ENCODE data around the gene MAML1.
A peak's percentile ranks its signal among the peaks of the same experiment; 100 is the strongest.
"Not testable (repeated sequence)": the region's sequence is repeated elsewhere in the genome, so short reads cannot be mapped to it uniquely, and the experiment has no call there.

Gene MAML1, protein sequence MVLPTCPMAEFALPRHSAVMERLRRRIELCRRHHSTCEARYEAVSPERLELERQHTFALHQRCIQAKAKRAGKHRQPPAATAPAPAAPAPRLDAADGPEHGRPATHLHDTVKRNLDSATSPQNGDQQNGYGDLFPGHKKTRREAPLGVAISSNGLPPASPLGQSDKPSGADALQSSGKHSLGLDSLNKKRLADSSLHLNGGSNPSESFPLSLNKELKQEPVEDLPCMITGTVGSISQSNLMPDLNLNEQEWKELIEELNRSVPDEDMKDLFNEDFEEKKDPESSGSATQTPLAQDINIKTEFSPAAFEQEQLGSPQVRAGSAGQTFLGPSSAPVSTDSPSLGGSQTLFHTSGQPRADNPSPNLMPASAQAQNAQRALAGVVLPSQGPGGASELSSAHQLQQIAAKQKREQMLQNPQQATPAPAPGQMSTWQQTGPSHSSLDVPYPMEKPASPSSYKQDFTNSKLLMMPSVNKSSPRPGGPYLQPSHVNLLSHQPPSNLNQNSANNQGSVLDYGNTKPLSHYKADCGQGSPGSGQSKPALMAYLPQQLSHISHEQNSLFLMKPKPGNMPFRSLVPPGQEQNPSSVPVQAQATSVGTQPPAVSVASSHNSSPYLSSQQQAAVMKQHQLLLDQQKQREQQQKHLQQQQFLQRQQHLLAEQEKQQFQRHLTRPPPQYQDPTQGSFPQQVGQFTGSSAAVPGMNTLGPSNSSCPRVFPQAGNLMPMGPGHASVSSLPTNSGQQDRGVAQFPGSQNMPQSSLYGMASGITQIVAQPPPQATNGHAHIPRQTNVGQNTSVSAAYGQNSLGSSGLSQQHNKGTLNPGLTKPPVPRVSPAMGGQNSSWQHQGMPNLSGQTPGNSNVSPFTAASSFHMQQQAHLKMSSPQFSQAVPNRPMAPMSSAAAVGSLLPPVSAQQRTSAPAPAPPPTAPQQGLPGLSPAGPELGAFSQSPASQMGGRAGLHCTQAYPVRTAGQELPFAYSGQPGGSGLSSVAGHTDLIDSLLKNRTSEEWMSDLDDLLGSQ

GRCh38 chr5:179732412-179732917 is at the start of gene MAML1:
Gene MAML1 (plus strand): TSS chr5:179732822. CDS start chr5:179733113, 291 bp downstream.
- DNase-seq (ENCODE audit: low spot score), result peak; percentile 100

DNA sequence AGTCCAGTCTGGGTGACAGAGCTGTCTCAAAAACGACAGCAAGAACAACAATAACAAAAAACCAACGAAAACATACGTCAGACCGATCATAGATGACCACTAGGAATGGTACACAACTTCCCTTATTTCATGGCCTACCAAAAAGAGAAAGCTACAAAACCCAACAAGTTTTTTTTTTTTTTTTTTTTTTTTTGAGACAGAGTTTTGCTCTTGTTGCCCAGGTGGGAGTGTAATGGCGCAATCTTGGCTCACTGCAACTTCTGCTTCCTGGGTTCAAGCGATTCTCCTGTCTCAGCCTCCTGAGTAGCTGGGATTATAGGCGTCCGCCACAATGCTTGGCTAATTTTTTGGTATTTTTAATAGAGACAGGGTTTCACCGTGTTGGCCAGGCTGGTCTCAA is 43.4 kb upstream of the MAML1 start:
- DNase-seq (ENCODE audit: low spot score), result not testable (repeated sequence)

- DNase-seq (ENCODE audit: low spot score), result no peak
These were observed 38.1 kb upstream of the MAML1 start for GRCh38 chr5:179694561-179694960.

- DNase-seq (ENCODE audit: low spot score), result no peak
These were observed 36.0 kb upstream of the MAML1 start for GRCh38 chr5:179696603-179697002.

GRCh38 chr5:179697108-179697507 is 35.5 kb upstream of the MAML1 start:
- DNase-seq (ENCODE audit: low spot score), result no peak

GRCh38 chr5:179697543-179697942 is 35.1 kb upstream of the MAML1 start:
- DNase-seq (ENCODE audit: low spot score), result not testable (repeated sequence)

DNA sequence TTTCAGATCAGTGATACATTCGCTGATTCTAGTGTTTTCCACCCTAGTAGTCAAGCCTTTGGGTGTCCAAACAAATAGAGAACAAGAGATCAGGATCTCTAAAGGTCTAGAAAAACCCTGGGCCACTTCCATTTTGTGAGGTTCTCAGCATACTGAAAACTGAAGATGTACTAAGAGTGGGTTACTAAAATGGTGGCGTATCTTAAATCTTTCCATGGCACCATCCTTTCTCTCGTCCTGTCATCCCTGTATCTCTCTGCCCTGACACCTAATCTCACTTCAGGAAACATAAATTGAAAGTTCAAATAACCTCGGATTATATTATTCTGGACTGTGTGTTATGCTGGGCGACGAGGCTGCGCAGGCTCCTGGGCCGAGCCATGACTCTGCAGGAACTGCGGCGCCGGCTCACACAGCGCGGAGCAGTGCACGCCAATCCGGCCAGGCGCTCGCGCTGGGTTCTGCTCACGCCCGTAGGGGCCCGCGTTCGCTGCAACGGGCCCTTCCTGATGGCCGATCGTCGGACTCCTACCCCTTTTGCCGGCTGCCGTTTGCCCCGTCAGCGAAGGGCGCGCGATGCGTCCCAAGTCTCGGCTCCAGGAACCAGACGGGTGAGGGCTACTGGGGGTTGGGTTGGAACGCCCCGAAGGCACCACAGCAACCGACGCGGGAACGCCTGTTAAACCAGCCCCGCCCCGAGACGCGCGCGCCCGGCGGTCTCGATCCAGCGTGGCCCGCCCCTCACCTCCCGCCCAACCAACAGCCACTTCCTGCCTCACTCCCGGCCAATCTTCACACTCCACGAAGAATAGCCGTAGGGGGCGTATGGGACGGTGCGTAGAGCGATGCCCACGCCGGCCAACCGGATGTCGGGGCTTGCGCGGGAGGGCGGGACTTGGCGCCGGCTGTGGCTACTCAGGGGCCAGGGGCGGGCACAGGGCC is 34.4 kb upstream of the MAML1 start:
- DNase-seq (ENCODE audit: low spot score), result peak; percentile 99

DNA sequence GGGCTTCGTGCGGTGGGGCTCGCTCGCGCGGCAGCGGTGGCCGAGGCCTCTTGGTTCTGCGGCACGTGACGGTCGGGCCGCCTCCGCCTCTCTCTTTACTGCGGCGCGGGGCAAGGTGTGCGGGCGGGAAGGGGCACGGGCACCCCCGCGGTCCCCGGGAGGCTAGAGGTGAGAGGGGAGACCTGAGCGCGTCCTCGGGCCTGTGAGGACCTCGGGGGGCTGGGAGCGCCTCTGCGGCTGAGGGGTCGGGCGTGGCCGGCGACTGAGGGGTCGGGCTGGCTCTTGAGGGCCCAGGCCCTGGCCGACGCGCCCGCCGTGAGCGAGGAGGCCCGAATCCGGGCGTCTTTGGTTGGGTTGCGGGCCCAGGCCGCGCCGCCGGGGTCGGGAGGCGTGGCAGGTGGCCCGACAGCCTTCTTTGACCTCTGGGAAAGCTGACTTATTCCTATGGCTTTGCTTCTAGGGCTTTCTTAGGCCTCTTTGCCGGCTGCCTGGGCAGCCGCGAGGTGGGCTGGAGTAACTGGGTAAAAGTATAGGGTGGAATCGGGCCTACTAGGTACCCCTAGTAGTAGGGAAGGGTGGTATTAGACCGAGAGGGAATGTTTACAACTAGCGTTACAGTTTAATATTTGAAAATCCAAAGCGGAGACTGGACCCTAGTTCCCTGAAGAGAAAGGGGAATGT is 33.5 kb upstream of the MAML1 start, which contains the start of gene CANX:
Gene CANX (plus strand): TSS at position 33 of the 681 bp plus-strand sequence. CDS start 6,715 bp downstream, outside the sequence.
- peak; percentile 22 for DNase-seq (ENCODE audit: low spot score)

GRCh38 chr5:179699616-179700237 is 32.9 kb upstream of the MAML1 start:
- peak; percentile 52 for DNase-seq (ENCODE audit: low spot score)

DNA sequence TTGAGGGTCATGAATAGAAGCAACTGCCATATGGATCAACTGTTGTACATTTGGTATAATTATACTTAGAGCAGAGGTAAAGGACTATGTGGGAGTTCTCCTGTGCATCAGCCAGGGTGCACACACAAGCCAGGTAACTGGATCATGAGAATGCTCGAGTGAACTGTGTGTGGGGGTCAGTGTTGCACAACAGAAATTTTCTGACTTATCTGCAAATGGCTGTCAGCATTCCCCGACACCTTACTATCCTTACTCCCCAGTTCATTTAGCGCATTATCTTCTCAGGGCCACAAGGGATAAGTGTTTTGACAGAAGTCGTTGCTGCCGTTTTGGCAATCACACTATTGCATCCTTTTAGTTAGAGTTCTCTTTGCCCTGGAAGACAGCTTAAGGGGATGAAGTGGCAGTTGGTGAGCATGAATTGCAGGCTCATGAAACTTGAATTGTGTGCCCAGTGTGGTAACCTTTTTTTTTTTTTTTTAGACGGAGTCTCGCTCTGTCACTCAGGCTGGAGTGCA is 32.2 kb upstream of the MAML1 start:
- no peak for DNase-seq (ENCODE audit: low spot score)

GRCh38 chr5:179716286-179716685 is 16.3 kb upstream of the MAML1 start:
- DNase-seq (ENCODE audit: low spot score), result no peak

GRCh38 chr5:179720222-179720621 is 12.4 kb upstream of the MAML1 start:
- no peak for DNase-seq (ENCODE audit: low spot score)

- DNase-seq (ENCODE audit: low spot score), result no peak
These were observed 8.5 kb upstream of the MAML1 start for GRCh38 chr5:179724163-179724562.

GRCh38 chr5:179727106-179727505 is 5.5 kb upstream of the MAML1 start:
- DNase-seq (ENCODE audit: low spot score), result no peak

DNA sequence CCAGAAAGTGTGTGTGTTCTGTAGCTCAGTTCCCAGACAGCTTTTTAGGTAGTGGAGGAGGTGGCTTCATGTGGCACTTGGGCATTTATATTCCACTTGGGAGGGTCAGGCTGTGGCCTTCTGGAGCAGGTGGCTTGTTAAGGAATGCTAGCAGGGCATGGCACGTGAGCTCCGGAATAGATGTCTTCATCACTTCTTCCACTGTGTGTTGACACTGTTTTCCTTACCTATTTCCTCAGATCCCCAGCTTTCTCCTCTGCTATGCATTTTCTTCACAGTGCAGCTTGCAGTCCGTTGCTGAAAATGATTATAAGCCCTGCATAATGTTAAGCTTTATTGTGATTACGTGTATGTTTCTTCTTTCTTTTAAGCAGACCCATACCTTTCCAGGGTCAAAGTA is 3.3 kb upstream of the MAML1 start:
- no peak for DNase-seq (ENCODE audit: low spot score)

GRCh38 chr5:179729727-179730126 is 2.9 kb upstream of the MAML1 start:
- DNase-seq (ENCODE audit: low spot score), result no peak

DNA sequence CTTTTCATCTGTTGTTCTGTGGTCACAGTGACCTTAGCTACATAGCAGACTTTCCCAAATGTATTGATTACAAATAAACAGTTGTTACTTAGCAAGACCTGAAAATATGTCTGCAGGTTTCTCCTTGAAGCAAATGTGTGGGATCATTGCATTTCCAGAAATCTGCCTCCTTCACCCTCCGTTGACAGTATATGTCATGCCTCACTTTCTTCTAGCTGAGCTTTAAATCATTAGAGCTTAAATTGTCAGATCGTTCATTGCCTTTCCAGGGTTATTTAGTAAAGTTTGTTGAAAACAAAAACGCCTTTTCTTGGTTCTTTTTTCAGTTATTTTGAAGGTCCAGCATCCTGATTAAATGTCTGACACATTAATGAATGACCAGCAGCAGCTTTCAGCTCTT is 2.3 kb upstream of the MAML1 start:
- no peak for DNase-seq (ENCODE audit: low spot score)

DNA sequence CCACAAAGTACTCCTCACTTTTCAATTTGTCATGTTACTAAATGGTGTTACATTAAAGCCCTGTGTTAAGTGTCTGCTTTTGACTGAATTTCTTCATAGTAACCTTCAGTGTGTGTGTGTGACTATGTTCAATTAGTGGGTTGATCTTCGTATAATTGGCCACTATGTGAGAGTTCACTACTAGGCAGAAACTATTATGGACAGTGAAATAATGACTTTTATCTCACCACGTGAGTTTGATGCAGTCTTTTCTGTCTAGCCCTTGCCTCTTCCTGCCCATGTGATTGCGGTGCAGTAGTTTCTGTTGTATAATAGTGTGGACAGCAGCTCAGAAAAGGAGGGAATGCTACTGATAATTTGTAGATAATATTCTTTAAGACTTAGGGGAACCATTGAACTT is 1.8 kb upstream of the MAML1 start:
- no peak for DNase-seq (ENCODE audit: low spot score)

DNA sequence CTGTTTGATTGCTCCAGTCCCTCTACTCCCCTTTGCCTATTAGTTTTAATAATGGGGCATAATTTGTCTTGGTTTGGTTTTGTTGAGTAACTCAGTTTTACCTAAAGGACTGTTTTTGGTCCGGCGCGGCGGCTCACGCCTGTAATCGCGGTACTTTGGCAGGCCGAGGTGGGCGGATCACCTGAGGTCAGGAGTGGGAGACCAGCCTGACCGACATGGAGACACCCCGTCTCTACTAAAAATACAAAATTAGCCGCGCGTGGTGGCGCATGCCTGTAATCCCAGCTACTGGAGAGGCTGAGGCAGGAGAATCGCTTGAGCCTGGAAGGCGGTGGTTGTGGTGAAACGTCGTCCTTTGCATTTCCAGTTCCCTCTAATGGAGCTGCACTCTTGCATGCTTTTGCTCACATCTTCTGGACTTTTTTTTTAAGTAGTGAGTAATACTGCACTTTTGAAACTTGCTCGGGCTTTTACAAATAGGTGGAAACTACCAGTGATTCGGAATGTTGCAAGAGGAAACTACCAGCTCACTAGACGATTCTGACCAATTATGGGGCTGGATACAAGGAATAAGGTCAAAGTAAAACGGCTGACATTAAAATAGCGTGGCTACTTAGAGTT is 721 bp upstream of the MAML1 start:
- peak; percentile 80 for DNase-seq (ENCODE audit: low spot score)

All from SW480 (cell line).